ENCODE results near the gene SLCO4A1. TPM values are rescaled to one million over a fixed set of nuclear protein-coding genes. Genes with fewer than 3 reads are reported as not detected.

The SLCO4A1 gene
- total and polyA plus RNA-seq, 2 donors (not counting 3 experiments of a cell fraction or from before 2014, with no cell fraction given), result 1.4 to 4.1 TPM

GRCh38 chr20:62706857-62707256 lies 64.6 kb downstream of the SLCO4A1 start:
- TF ChIP-seq EZH2 (IDR thresholded peaks at IDR 0.05; ENCODE audit: borderline replicate concordance, low read depth, low read length, severe bottlenecking) (no peak), POLR2AphosphoS5 (IDR thresholded peaks at IDR 0.05; ENCODE audit: insufficient read depth, low read depth, low read length) (no peak), JUN (IDR thresholded peaks at IDR 0.05; ENCODE audit: borderline replicate concordance, insufficient read depth, insufficient read length, low read depth) (no peak), FOS (IDR thresholded peaks at IDR 0.05; ENCODE audit: borderline replicate concordance, insufficient read depth, low read length) (no peak), MYC (IDR thresholded peaks at IDR 0.05; ENCODE audit: low read depth, low read length) (no peak), POLR2A (IDR thresholded peaks at IDR 0.05; ENCODE audit: low read depth, low read length) (no peak), CTCF (IDR thresholded peaks at IDR 0.05; ENCODE audit: extremely low read depth in 1 of 2, insufficient read depth in 1 of 2, low read depth in 1 of 2, low read length in 2 of 2) (no peak), MAX (IDR thresholded peaks at IDR 0.05; ENCODE audit: insufficient read depth, insufficient read length) (no peak), GATA2 (IDR thresholded peaks at IDR 0.05; ENCODE audit: insufficient read depth, insufficient read length, low read depth, low read length) (no peak)
- Histone ChIP-seq H3K27me3 (ENCODE audit: control insufficient read depth in 2 of 2, insufficient read depth in 2 of 2, low read length in 2 of 2) (peaks cover 4 to 24% of the 10 kb centered on the region in 2 experiments), H3K9me1 (replicated peaks; ENCODE audit: control insufficient read depth, extremely low read depth, insufficient read depth, low read length) (no peaks in the 10 kb centered on the region), H3K4me3 (replicated peaks in 1 of 3; ENCODE audit: insufficient read depth in 1 of 3, low read depth in 1 of 3, low read length in 3 of 3) (no peak overlapping the region), H4K20me1 (replicated peaks; ENCODE audit: control insufficient read depth, extremely low read depth, insufficient read depth, low read length) (no peaks in the 10 kb centered on the region), H3K4me1 (ENCODE audit: control insufficient read depth, extremely low read depth, insufficient read depth, low read length) (peaks cover 26% of the 10 kb centered on the region), H3K9me3 (replicated peaks; ENCODE audit: control insufficient read depth, insufficient read depth, low read length) (no peaks in the 10 kb centered on the region), H3K27ac (ENCODE audit: insufficient read depth, low read depth, low read length) (no peak overlapping the region), H3K36me3 (ENCODE audit: control insufficient read depth in 2 of 2, extremely low read depth in 1 of 2, insufficient read depth in 2 of 2, low read length in 2 of 2) (no peaks in the 10 kb centered on the region), H2AFZ (ENCODE audit: low read depth, low read length) (no peak overlapping the region), H3K79me2 (ENCODE audit: control insufficient read depth, insufficient read depth, low read length) (no peaks in the 10 kb centered on the region), H3K4me2 (ENCODE audit: insufficient read depth, low read length) (no peak overlapping the region), H3K9ac (replicated peaks; ENCODE audit: extremely low read depth, insufficient read depth, low read length) (no peak overlapping the region)
- DNase-seq (ENCODE audit: low read depth, low spot score), result no peak
- ChIA-PET CTCF (interaction anchor here (1.0 to 4.6 kb wide), 12 partner anchors 10 to 88 kb away, joined by 3 to 20 read pairs (median 5); no protein-coding TSS in a partner anchor), POLR2A (no interaction called here)
- FAIRE-seq, result no peak
- BruUV-seq (replicated peaks), result no TSS peak
- intact Hi-C loops (cut with micrococcal nuclease) (no loop called here), dilution Hi-C loops (cut with MboI; ENCODE audit: extremely low pct_ligation_motif_present, low sequenced_read_pairs) (no loop called here)
